GM19099 (cell line): ENCODE data around the gene SLC30A1.

Experiments
- POLR2A ChIP-seq: IDR thresholded peaks from 3 replicates; pipeline ENCODE4 v1.6.1; 2011; ENCODE audit warnings: low read depth; ENCODE audit not compliant: insufficient read length; ENCODE audit errors: extremely low read depth

SLC30A1 gene

DNA sequence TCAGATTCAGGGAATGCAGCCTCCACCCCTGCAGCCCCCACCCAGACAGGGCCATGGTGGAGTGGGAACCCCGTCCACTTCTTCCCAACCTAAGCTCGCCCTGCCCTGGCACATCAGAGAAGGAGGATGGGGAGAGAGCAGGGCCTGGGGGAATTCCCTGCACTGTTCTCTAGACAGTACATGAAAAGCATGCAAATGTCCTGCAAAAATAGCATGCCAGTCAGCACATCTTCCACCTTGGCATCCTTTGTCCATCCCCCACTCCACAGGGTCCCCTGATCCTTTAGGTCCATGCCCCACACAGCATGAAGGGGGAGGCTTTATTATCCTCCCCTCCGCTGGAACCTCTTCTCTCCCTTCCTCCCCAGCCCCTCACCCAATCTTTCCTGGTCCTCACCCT lies 52.0 kb downstream of the SLC30A1 start:
- no peak for TF ChIP-seq POLR2A

DNA sequence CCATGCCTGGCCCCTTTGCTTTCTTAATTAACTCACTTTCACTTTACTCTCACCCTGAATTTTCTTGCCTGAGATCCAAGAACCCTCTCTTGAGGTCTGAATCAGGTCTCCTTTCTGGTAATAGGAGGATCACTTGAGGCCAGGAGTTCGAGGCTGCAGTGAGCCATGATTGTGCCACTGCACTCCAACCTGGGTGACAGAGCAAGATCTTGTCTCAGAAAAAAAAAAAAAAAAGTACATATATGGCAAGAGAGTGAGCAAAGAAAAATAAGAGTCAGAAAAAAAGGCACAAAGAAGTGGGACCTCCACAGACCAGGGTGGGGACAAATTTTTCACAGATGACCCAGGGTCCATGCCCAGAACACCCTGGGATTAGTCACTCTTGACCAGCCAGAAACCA lies 52.9 kb downstream of the SLC30A1 start:
- no peak for TF ChIP-seq POLR2A

DNA sequence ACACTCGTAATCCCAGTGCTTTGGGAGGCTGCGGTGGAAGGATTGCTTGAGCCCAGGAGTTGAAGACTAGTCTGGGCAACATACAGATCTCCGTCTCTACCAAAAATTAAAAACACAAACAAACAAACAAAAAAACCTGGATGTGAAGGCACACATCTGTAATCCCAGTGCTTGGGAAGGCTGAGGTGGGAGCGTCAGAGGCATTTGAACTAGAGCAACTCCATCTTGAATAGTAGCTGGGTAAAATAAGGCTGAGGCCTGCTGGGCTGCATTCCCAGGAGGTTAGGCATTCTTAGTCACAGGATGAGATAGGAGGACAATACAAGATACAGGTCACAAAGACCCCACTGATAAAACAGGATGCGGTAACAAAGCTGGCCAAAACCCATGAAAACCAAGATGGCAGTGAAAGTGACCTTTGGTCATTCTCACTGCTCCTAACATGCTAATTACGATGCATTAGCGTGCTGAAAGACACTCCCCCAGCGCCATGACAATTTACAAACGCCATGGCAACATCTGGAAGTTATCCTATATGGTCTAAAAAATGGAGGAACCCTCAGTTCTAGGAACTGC lies 53.8 kb downstream of the SLC30A1 start:
- no peak for TF ChIP-seq POLR2A

DNA sequence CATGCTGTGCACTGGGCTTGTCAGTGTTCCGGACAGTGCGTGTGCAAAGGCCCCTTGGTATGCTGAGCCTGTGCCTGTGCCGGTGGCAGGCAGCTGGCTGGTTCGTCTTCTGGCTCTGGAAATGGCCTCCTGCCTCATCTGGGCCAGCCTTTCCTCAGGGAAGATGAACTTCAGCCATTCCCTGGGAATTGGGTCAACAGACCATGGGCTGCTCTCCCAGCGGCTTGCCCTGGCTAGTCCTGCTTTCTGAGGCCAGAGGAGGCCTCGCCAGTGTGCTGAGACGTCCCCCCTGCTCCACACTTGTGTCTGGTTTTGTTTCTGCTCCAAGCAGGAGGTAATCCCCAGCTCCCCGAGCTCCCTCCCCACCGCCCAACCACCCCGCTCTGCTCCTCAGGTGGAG lies 54.4 kb downstream of the SLC30A1 start:
- TF ChIP-seq POLR2A = no peak

DNA sequence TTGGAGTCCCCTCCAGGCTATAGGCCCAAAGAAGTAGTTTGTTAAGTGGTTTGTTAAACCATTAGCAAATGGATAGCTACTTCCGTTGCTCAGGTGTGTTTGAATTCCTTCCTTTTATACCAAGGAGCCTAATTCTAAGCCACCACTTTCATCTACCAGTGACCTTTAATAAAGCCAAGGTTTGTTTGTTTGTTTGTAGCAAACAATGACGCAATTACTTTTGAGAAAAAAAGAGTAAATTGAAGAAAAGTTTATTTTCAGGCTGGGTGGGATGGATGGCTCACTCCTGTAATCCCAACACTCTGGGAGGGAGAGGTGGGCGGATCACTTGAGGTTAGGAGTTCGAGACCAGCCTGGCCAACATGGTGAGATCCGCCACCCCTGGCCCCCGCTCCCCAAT lies 56.2 kb downstream of the SLC30A1 start:
- TF ChIP-seq POLR2A = no peak
